ENCODE measurements around the gene SERINC2. TPM values are rescaled to one million over a fixed set of nuclear protein-coding genes. Genes with fewer than 3 reads are reported as not detected.

The SERINC2 gene
- total and polyA plus RNA-seq, 10 of the 15 experiments (the other 5 are each of a cell fraction or from before 2014, with no cell fraction given) = 0.02 to 9.4 (median 0.50) TPM

GRCh38 chr1:31407029-31407626, 5.9 kb upstream of the SERINC2 start (continued):
- no peak for TF ChIP-seq USF1 (IDR thresholded peaks at IDR 0.05; ENCODE audit: borderline replicate concordance, extremely low read length, insufficient read depth, low read depth, low read length)
- no peak for TF ChIP-seq NR2C1 (IDR thresholded peaks at IDR 0.05)
- TF ChIP-seq JUND (IDR thresholded peaks at IDR 0.05; ENCODE audit: low read depth, low read length) = no peak

- in situ Hi-C loops (cut with MboI) = no loop called here
- Histone ChIP-seq H3K4me3 (no peak overlapping the region), H3K4me1 (ENCODE audit: control insufficient read depth, insufficient read depth, low read length) (peaks cover 5% of the 10 kb centered on the region; the same call in 1 of the 2 replicates), H3K9ac (ENCODE audit: control insufficient read depth, insufficient read depth, low read length) (no peak overlapping the region), H3K79me2 (ENCODE audit: control insufficient read depth, insufficient read depth, low read length) (no peaks in the 10 kb centered on the region), H3K36me3 (ENCODE audit: control insufficient read depth in 2 of 2, insufficient read depth in 2 of 2, low read length in 1 of 2) (no peaks in the 10 kb centered on the region), H3K27ac (ENCODE audit: control insufficient read depth, insufficient read depth) (no peak overlapping the region), H3K9me3 (replicated peaks; ENCODE audit: control insufficient read depth, insufficient read depth, low read length) (no peaks in the 10 kb centered on the region), H4K20me1 (ENCODE audit: control insufficient read depth, insufficient read depth) (no peaks in the 10 kb centered on the region; the same call in 1 of the 2 replicates), H3K27me3 (replicated peaks in 1 of 2; ENCODE audit: control insufficient read depth in 2 of 2, insufficient read depth in 2 of 2, low read length in 1 of 2) (peaks cover 2 to 4% of the 10 kb centered on the region in 2 experiments; a peak in 2 of 4 replicates), H2AFZ (ENCODE audit: control insufficient read depth, low read depth, low read length) (no peak overlapping the region), H3K4me2 (ENCODE audit: control insufficient read depth, insufficient read depth) (no peak overlapping the region)
- ChIA-PET CTCF (interaction anchor here (0.5 to 5.7 kb wide), 5 partner anchors 12 to 614 kb away, joined by 3 to 39 read pairs (median 4); partner anchors contain the start of gene FABP3), SMC1A (ENCODE audit: uncharacterized antibody, unreplicated experiment) (interaction anchor here (1.3 kb wide), 1 partner anchor 14 kb away, joined by 4 read pairs; no protein-coding TSS in a partner anchor), RAD21 (ENCODE audit: unreplicated experiment) (interaction anchor here (0.9 kb wide), 1 partner anchor 381 kb away, joined by 3 read pairs; no protein-coding TSS in a partner anchor), POLR2A (no interaction called here)
- no peak for TF ChIP-seq ZNF274 (IDR thresholded peaks at IDR 0.05; ENCODE audit: insufficient read depth, insufficient read length)
- no peak for TF ChIP-seq FOS (IDR thresholded peaks at IDR 0.05; ENCODE audit: borderline replicate concordance, extremely low read depth, insufficient read length)
- TF ChIP-seq CBFB (IDR thresholded peaks at IDR 0.05; ENCODE audit: low read depth) = no peak
- no peak for TF ChIP-seq RCOR1 (conservative IDR thresholded peaks at IDR 0.05; ENCODE audit: low read depth, low read length)
- no peak for TF ChIP-seq HSF1 (IDR thresholded peaks at IDR 0.05; ENCODE audit: low read depth, low read length)
- TF ChIP-seq ZNF24 (IDR thresholded peaks at IDR 0.05) = no peak
- TF ChIP-seq SUZ12 (IDR thresholded peaks at IDR 0.05; ENCODE audit: unreplicated experiment) = no peak
- TF ChIP-seq MTA2 (IDR thresholded peaks at IDR 0.05; ENCODE audit: low read depth) = no peak
- TF ChIP-seq SUPT20H (IDR thresholded peaks at IDR 0.05; ENCODE audit: borderline replicate concordance, control insufficient read depth, low read depth, low read length) = no peak
- no peak for TF ChIP-seq RAD51 (IDR thresholded peaks at IDR 0.05)
- TF ChIP-seq POU2F2 (IDR thresholded peaks at IDR 0.05; ENCODE audit: borderline replicate concordance, low read depth, low read length) = no peak
- no peak for TF ChIP-seq MYB (IDR thresholded peaks at IDR 0.05; ENCODE audit: borderline replicate concordance, low read depth, low read length)
- no peak for TF ChIP-seq USF1 (IDR thresholded peaks at IDR 0.05; ENCODE audit: borderline replicate concordance, extremely low read length, insufficient read depth, low read depth, low read length)
- no peak for TF ChIP-seq IKZF2 (IDR thresholded peaks at IDR 0.05)
- FAIRE-seq = no peak
- intact Hi-C loops (cut with micrococcal nuclease; ENCODE audit: unreplicated experiment) = no loop called here
- no peak for ATAC-seq
- no TSS peak for BruUV-seq (replicated peaks)
- WGBS (ENCODE audit: insufficient coverage, insufficient replicate concordance, low lambda C conversion rate, missing lambda C conversion rate) = 36% methylated on average over 5 of the region's 5 CpGs
- DNase-seq (ENCODE audit: low read depth, low spot score) = no peak
These were observed 4.2 kb upstream of the SERINC2 start for GRCh38 chr1:31408788-31409318.
